ENCODE results near the gene CADPS. TPM values are rescaled to one million over a fixed set of nuclear protein-coding genes. Genes with fewer than 3 reads are reported as not detected.

The CADPS gene
- total and polyA plus RNA-seq, 9 of the 15 experiments (the other 6 are each of a cell fraction or from before 2014, with no cell fraction given): not detected

GRCh38 chr3:62793946-62794345 lies 81.3 kb downstream of the CADPS start (continued):
- TF ChIP-seq BCLAF1 (IDR thresholded peaks at IDR 0.05; ENCODE audit: borderline replicate concordance in 1 of 2, control insufficient read depth in 1 of 2, low read depth in 2 of 2, low read length in 1 of 2) (no peak), RUNX1 (IDR thresholded peaks at IDR 0.05; ENCODE audit: low read depth) (no peak), CAMTA2 (CRISPR knock-in tag; conservative IDR thresholded peaks at IDR 0.05) (no peak)

- Histone ChIP-seq H3K79me2 (ENCODE audit: control insufficient read depth, insufficient read depth, low read length) (no peaks in the 10 kb centered on the region), H3K4me3 (no peak overlapping the region), H3K27me3 (ENCODE audit: control insufficient read depth in 2 of 2, insufficient read depth in 2 of 2, low read length in 2 of 2) (no peaks in the 10 kb centered on the region), H3K36me3 (ENCODE audit: control insufficient read depth, insufficient read depth, low read length) (no peaks in the 10 kb centered on the region), H4K20me1 (replicated peaks; ENCODE audit: control insufficient read depth, insufficient read depth, low read length) (no peaks in the 10 kb centered on the region), H3K4me1 (replicated peaks in 1 of 2; ENCODE audit: control insufficient read depth in 2 of 2, insufficient read depth in 2 of 2, low read length in 2 of 2) (no peaks in the 10 kb centered on the region), H3K27ac (ENCODE audit: extremely low read depth, low read depth, low read length) (no peak overlapping the region), H3K9ac (ENCODE audit: insufficient read depth in 1 of 2, low read depth in 2 of 2, low read length in 2 of 2) (no peak overlapping the region), H3K9me1 (ENCODE audit: control insufficient read depth, insufficient read depth, low read length) (no peaks in the 10 kb centered on the region), H2AFZ (ENCODE audit: low read depth, low read length) (no peak overlapping the region), H3K4me2 (ENCODE audit: insufficient read depth, low read length) (no peak overlapping the region), H3K9me3 (replicated peaks; ENCODE audit: control insufficient read depth, insufficient read depth, low read depth, low read length) (no peaks in the 10 kb centered on the region)
- ChIA-PET POLR2A (no interaction called here), CTCF (ENCODE audit: low intra/inter-chr PET ratio) (no interaction called here)
- in situ Hi-C loops (cut with MboI) (no loop called here), intact Hi-C loops (cut with micrococcal nuclease) (no loop called here)
- no peak for FAIRE-seq
- TF ChIP-seq ZNF175 (CRISPR knock-in tag; IDR thresholded peaks at IDR 0.05; ENCODE audit: low read depth): no peak
- TF ChIP-seq EP300 (IDR thresholded peaks at IDR 0.05; ENCODE audit: low read length): no peak
- no peak for TF ChIP-seq CHD2 (IDR thresholded peaks at IDR 0.05; ENCODE audit: low read depth, low read length)
- 0% methylated on average over 1 of the region's 1 CpG for WGBS (ENCODE audit: insufficient coverage, low coverage, missing lambda C conversion rate)
- DNase-seq (ENCODE audit: extremely low read depth in 1 of 4, low spot score in 3 of 4): no peak
- ATAC-seq: no peak
- BruUV-seq (replicated peaks): no TSS peak
Observed at GRCh38 chr3:62785384-62785783, 89.8 kb downstream of the CADPS start.

All from K562 (cell line).